ENCODE data around the gene CTNS.
A peak's percentile ranks its signal among the peaks of the same experiment; 100 is the strongest.

CTNS gene

DNA sequence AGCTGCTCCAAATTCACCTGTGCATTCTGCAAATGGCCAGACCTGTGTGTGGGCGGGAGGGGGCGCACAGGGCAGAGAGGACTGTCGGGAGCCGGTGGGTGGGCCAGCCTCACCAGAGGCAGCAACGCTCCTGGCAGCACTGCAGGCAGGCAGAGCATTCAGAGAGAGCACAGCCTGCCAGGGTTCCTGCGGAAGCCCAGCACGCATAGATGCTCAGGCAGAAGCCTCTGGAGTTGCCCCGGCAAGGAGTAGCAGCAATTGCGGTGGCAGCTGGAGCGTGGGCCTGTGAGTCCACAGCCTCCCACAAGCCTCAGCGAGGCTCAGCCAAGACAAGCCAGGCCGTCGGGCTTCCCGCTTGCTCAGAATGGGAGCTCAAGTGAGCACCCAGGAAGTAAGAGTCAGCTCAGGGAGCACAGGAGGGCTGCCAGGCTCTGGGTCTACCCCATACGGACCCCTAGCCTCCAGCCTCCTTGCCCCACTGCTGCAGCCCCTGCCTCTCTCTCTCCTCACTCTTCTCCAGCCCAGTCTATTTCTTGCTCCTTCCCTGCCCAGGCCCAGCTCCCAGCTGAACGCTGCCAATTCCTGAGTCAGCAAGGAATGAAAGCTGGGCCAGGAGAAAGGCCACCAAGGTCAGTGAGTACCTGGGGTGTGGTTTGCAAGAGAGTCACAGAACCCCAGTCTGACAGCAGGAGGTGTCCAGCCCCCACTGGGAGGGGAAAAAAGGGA, 41.7 kb downstream of the CTNS start:
- peaks cover 8% of the 10 kb centered on the region for H3K4me1 Mint-ChIP-seq (ENCODE audit: low read depth)
- no peak for DNase-seq (ENCODE audit: low spot score)
- H3K27me3 Mint-ChIP-seq (ENCODE audit: low read depth): no peaks in the 10 kb centered on the region
- H3K27ac Mint-ChIP-seq: no peak overlapping the region
- H3K36me3 Mint-ChIP-seq (ENCODE audit: low read depth): peaks cover 35% of the 10 kb centered on the region
- no peak overlapping the region for H3K4me3 Mint-ChIP-seq
- H3K9me3 Mint-ChIP-seq: no peaks in the 10 kb centered on the region

DNA sequence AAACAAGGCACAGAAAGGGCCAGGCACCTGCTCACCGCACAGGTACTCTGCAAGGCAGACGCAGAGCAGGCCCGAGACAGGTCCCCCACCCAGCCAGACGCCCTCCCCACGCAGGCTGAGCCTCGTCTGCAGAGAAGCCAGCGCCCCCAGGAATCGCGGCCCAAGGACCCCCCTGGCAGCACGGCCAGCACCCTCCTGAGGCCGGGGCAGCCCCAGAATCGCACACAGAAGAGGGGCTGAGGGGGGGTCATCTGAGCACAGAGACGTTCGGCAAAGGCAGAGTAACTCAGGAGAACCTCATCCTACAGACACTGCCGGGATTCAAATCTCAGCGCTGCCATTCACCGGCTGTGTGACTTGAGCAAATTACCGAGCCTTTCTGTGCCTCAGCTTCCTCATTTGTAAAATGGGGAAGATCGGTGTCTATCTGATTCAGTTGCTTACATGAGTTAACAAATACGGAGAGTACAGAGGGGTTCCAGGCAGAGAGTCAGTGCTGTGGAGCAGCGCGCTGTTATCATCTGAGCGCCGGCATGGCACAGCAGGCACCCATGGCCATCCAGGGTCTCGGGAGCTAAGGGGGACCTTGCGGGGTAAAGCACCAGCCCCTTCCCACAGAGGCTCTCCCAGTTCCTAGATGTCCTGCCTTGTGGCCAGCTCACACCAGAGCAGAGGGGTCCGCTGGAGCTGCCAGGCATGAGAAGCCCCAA, 42.4 kb downstream of the CTNS start:
- H3K27ac Mint-ChIP-seq: no peak overlapping the region
- peaks cover 36% of the 10 kb centered on the region for H3K36me3 Mint-ChIP-seq (ENCODE audit: low read depth)

DNA sequence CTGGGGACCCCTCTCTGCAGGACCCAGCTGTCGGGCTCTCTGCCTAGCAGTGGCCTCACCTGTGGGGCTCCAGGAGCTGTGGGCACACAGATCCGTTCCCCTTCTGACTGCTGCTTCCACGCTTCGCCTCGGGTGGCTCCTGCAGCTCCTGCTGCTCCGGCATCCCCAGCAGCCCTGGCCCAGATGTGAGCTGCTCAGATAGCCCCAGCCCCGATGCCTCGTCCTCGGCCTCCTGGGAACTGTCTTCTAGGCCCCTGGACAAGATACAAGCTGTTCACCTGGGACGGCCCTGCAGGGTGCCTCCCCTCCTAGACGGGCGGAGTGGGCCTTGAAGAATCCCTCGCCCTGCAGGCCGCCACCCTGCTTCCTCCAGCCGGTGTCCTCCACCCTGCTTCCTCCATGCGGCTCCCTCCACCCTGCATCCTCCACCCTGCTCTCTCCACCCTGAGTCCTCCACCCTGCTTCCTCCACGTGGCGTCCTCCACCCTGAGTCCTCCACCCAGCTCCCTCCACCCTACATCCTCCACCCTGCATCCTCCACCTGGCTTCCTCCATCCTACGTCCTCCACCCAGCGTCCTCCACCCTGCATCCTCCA, 43.1 kb downstream of the CTNS start:
- no peaks in the 10 kb centered on the region for H3K9me3 Mint-ChIP-seq
- no peaks in the 10 kb centered on the region for H3K27me3 Mint-ChIP-seq (ENCODE audit: low read depth)
- H3K27ac Mint-ChIP-seq: peak overlapping the region; percentile 70
- peaks cover 36% of the 10 kb centered on the region for H3K36me3 Mint-ChIP-seq (ENCODE audit: low read depth)
- DNase-seq (ENCODE audit: low spot score): no peak
- peaks cover 10% of the 10 kb centered on the region for H3K4me1 Mint-ChIP-seq (ENCODE audit: low read depth)
- no peak overlapping the region for H3K4me3 Mint-ChIP-seq

More for the DNA sequence above, 42.4 kb downstream of the CTNS start:
- no peak for DNase-seq (ENCODE audit: low spot score)
- Mint-ChIP-seq H3K9me3 (no peaks in the 10 kb centered on the region), H3K27me3 (ENCODE audit: low read depth) (no peaks in the 10 kb centered on the region), H3K4me1 (ENCODE audit: low read depth) (peaks cover 10% of the 10 kb centered on the region), H3K4me3 (no peak overlapping the region)

DNA sequence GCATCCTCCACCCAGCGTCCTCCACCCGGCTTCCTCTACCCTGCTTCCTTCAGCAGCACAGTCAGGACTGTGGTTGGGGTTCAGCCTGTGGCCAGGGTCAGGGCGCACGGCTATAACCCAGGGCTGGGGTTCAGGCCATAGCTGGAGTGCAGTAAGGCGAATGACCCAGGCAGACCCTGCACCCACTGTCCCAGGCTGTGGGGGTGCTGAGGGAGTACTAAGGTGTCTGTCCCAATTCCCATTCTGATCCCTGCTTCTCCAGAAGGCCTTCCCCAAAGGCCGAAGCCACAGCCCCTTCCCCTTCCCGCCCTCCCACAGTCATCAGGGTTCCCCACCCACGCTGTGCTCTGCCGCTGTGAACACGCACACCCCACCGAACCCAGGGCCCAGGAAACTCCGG, 44.5 kb downstream of the CTNS start:
- peaks cover 34% of the 10 kb centered on the region for H3K36me3 Mint-ChIP-seq (ENCODE audit: low read depth)
- no peaks in the 10 kb centered on the region for H3K27me3 Mint-ChIP-seq (ENCODE audit: low read depth)
- no peak overlapping the region for H3K27ac Mint-ChIP-seq
- H3K9me3 Mint-ChIP-seq: no peaks in the 10 kb centered on the region
- peaks cover 10% of the 10 kb centered on the region for H3K4me1 Mint-ChIP-seq (ENCODE audit: low read depth)
- H3K4me3 Mint-ChIP-seq: no peak overlapping the region
- DNase-seq (ENCODE audit: low spot score): no peak

GRCh38 chr17:3681565-3681964, 45.0 kb downstream of the CTNS start:
- H3K36me3 Mint-ChIP-seq (ENCODE audit: low read depth): peaks cover 31% of the 10 kb centered on the region
- H3K4me1 Mint-ChIP-seq (ENCODE audit: low read depth): peaks cover 10% of the 10 kb centered on the region
- DNase-seq (ENCODE audit: low spot score): no peak
- no peaks in the 10 kb centered on the region for H3K27me3 Mint-ChIP-seq (ENCODE audit: low read depth)
- no peak overlapping the region for H3K4me3 Mint-ChIP-seq
- H3K9me3 Mint-ChIP-seq: no peaks in the 10 kb centered on the region
- H3K27ac Mint-ChIP-seq: peak overlapping the region; percentile 41

DNA sequence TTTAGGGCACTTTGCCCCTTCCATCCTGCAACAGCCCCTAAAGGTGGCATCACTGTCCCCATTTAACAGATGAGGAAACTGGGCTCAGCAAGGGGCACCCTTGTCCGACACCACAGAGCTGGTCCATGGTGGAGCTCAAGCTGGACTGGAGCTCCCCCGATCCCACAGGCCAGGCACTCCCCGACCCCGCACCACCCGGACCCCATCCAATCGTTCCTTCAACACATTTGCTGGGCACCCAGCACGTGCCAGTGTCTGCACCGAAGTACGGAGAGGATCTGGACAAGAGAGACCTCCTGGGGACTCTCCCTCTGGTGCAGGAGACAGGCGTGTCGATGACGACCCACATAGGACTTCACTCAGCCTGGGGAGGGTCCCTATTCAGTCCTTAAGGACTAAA, 45.5 kb downstream of the CTNS start:
- H3K4me1 Mint-ChIP-seq (ENCODE audit: low read depth): peaks cover 10% of the 10 kb centered on the region
- no peak for DNase-seq (ENCODE audit: low spot score)
- no peak overlapping the region for H3K4me3 Mint-ChIP-seq
- H3K27ac Mint-ChIP-seq: peak overlapping the region; percentile 47
- no peaks in the 10 kb centered on the region for H3K27me3 Mint-ChIP-seq (ENCODE audit: low read depth)
- H3K36me3 Mint-ChIP-seq (ENCODE audit: low read depth): peaks cover 31% of the 10 kb centered on the region
- H3K9me3 Mint-ChIP-seq: no peaks in the 10 kb centered on the region

- no peaks in the 10 kb centered on the region for H3K27me3 Mint-ChIP-seq (ENCODE audit: low read depth)
- no peaks in the 10 kb centered on the region for H3K9me3 Mint-ChIP-seq
- peak; percentile 46 for DNase-seq (ENCODE audit: low spot score)
- no peak overlapping the region for H3K4me3 Mint-ChIP-seq
- peak overlapping the region; percentile 60 for H3K27ac Mint-ChIP-seq
- peaks cover 10% of the 10 kb centered on the region for H3K4me1 Mint-ChIP-seq (ENCODE audit: low read depth)
- H3K36me3 Mint-ChIP-seq (ENCODE audit: low read depth): peaks cover 26% of the 10 kb centered on the region
Observed at GRCh38 chr17:3683054-3683511, 46.5 kb downstream of the CTNS start.

DNA sequence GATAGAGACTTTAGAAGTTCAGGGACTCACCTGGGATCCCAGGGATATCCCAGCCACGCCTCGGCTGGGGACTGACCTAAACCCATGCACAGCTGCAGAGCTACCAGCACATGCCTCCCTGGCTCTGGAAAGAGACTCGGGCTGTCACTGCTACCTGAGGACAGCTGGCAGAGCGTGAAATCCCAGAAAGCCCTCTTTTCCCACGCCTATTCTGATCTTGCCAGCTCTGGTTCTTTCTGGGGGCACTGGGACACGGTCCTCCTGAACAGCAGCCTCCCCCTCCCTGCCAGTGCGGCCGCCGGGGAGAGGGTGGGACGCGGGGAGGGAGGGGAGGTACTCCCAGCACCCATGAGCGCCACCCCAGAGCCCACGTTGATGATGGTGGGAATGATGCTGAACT, 48.6 kb downstream of the CTNS start:
- DNase-seq (ENCODE audit: low spot score): no peak
- Mint-ChIP-seq H3K4me1 (ENCODE audit: low read depth) (peaks cover 10% of the 10 kb centered on the region), H3K9me3 (no peaks in the 10 kb centered on the region), H3K36me3 (ENCODE audit: low read depth) (peaks cover 29% of the 10 kb centered on the region), H3K4me3 (no peak overlapping the region), H3K27ac (no peak overlapping the region), H3K27me3 (ENCODE audit: low read depth) (no peaks in the 10 kb centered on the region)

DNA sequence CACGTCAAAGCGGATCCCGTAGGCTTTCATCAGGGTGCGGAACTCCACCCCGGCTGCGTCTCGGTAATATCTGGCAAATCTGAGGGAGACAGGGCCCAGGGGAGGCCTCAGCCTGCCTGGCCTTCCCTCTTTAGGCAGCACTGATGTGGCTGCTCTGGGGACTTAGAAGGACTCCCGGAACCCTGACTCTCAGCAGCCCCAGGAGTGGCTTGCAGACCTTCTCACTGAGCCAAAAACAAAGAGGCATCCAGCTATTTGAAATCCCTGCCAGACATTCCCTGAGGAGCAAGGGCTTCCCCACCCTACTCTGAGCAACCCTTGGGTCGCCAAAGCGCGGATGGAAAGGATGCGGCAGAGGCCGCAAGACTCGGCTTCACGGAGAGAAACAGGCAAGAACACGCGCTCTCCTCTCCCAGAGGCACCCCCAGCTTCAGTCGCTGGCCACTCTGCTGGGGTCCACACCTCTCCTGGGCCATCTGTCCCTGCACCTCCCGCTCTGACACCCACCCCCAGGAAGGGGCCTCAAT, 51.5 kb downstream of the CTNS start:
- Mint-ChIP-seq H3K27me3 (ENCODE audit: low read depth) (no peaks in the 10 kb centered on the region), H3K9me3 (no peaks in the 10 kb centered on the region), H3K4me1 (ENCODE audit: low read depth) (peaks cover 12% of the 10 kb centered on the region), H3K27ac (no peak overlapping the region), H3K4me3 (no peak overlapping the region), H3K36me3 (ENCODE audit: low read depth) (peaks cover 23% of the 10 kb centered on the region)
- DNase-seq (ENCODE audit: low spot score): no peak

DNA sequence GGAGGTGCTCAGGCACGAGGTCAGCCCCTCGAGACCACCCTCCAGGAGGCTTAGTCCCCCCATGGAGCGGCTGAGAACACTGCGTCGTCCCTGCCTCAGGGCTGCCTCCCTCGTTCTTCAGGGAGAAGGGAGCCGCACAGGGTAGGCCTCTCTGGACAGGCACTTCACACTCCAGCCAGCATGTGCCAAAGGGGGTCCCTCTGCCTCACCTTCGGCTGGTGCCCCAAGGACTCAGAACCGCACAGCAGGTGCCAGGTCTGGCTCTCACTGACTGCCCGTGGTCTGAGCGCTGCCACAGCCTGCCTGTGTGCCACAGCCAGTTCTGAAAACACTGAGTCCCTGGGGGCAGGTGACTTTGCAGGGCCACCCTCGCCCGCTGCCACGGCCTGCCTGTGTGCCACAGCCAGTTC, 52.3 kb downstream of the CTNS start:
- no peak overlapping the region for H3K4me3 Mint-ChIP-seq
- peaks cover 13% of the 10 kb centered on the region for H3K4me1 Mint-ChIP-seq (ENCODE audit: low read depth)
- no peak overlapping the region for H3K27ac Mint-ChIP-seq
- no peaks in the 10 kb centered on the region for H3K9me3 Mint-ChIP-seq
- H3K36me3 Mint-ChIP-seq (ENCODE audit: low read depth): peaks cover 19% of the 10 kb centered on the region
- H3K27me3 Mint-ChIP-seq (ENCODE audit: low read depth): no peaks in the 10 kb centered on the region
- no peak for DNase-seq (ENCODE audit: low spot score)

DNA sequence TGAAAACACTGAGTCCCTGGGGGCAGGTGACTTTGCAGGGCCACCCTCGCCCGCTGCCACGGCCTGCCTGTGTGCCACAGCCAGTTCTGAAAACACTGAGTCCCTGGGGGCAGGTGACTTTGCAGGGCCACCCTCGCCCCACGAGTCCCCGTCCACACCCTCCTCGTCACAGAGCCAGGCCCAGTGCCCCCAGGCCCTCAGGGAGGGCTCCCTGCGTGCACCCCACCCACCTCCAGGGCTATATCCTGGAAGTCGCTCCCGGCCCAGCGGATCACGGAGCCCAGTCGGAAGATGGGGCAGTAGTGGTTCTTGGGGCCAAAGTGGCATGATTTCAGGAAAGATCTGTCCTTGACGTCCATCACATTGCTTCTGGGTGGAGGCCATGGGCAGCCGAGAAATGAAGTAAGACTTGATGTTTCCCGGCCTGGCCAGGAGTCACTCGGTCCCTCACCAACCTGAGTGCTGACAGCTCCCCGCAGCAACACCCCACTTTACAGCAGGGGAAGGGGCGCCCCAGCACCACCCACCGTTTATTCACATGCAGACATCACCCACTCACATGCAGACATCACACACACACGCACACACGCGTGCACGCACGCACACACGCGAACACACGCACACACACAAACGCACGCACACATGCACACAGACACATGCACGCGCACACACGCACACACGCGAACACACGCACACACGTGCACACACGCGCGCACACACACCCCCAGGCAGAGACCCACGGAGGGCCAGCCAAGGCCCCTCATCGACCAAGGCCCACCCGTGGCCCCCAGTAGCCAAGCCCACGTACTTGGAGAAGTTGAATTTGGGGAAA, 52.9 kb downstream of the CTNS start:
- no peaks in the 10 kb centered on the region for H3K9me3 Mint-ChIP-seq
- H3K27ac Mint-ChIP-seq: peak overlapping the region; percentile 36
- DNase-seq (ENCODE audit: low spot score): no peak
- H3K27me3 Mint-ChIP-seq (ENCODE audit: low read depth): no peaks in the 10 kb centered on the region
- peaks cover 19% of the 10 kb centered on the region for H3K4me1 Mint-ChIP-seq (ENCODE audit: low read depth)
- H3K36me3 Mint-ChIP-seq (ENCODE audit: low read depth): peaks cover 24% of the 10 kb centered on the region
- H3K4me3 Mint-ChIP-seq: no peak overlapping the region

DNA sequence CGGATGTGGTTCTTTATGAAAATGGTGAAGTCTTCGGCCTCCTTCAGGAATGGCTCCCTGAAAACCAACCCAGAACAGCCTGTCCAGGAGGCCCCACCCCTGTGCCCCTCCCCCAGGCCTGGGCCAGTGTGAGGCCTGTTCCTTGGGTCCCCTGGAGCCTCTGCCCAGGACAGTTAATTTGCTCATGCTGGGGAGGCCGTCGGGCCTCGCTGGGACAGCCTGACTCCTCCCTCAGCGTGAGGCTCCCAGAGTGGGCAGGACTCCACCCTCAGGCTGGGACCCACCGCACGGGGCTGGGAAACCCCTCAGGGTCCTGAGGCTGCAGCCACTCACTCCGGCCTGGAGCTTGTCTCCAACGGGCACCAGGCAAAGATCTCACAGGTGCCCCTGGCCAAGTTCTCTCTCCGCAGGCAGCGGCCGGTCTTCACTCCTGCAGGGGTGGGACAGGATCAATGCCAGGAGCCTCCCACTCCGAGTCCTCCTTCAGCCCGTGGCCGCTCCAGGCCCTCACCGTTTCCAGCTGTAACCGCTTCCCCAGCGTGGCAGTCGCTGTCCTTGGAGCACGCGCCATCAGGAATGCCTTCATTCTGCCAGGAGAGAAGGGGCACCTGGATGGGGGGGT, 53.6 kb downstream of the CTNS start:
- Mint-ChIP-seq H3K27ac (no peak overlapping the region), H3K36me3 (ENCODE audit: low read depth) (peaks cover 25% of the 10 kb centered on the region), H3K27me3 (ENCODE audit: low read depth) (no peaks in the 10 kb centered on the region), H3K4me1 (ENCODE audit: low read depth) (peaks cover 21% of the 10 kb centered on the region), H3K9me3 (no peaks in the 10 kb centered on the region), H3K4me3 (no peak overlapping the region)
- DNase-seq (ENCODE audit: low spot score): no peak

- Mint-ChIP-seq H3K27me3 (ENCODE audit: low read depth) (no peaks in the 10 kb centered on the region), H3K4me3 (no peak overlapping the region), H3K27ac (no peak overlapping the region), H3K36me3 (ENCODE audit: low read depth) (peaks cover 25% of the 10 kb centered on the region), H3K4me1 (ENCODE audit: low read depth) (peaks cover 21% of the 10 kb centered on the region), H3K9me3 (no peaks in the 10 kb centered on the region)
- no peak for DNase-seq (ENCODE audit: low spot score)
Observed at GRCh38 chr17:3691617-3692067, 55.1 kb downstream of the CTNS start.
